NT2/D1 (cell line): ENCODE data around the gene SRF.

Experiments
- YY1 ChIP-seq: IDR thresholded peaks from 2 replicates; pipeline ENCODE4 v1.6.1; 2011; ENCODE audit not compliant: insufficient read length, insufficient read depth
- ZNF274 ChIP-seq: IDR thresholded peaks from 2 replicates; pipeline ENCODE4 v1.6.1; 2011; ENCODE audit warnings: mild to moderate bottlenecking, low read depth, low read length

DNA sequence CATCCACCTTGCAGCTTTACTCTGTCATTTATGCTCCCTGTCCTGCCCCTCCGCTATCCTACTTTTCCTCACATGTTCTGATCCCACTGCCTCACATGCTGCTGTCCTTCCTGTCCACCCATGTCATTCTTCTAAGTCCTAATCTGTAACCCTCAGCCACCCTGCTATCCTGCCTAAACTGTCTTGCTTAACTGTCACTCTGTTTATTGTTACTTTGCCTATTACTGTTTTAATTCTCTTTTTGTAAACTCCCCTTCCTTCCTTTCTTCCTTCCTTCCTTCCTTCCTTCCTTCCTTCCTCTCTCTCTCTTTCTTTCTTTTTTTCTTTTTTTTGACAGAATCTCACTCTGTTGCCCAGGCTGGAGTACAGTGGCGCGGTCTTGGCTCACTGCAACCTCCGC is 12.4 kb downstream of the SRF start:
- no peak for TF ChIP-seq YY1
- no peak for TF ChIP-seq ZNF274
